Ovary (tissue), 3 donors: ENCODE results near the gene C2orf76.

Experiments
- CTCF ChIP-seq, 3 donors: fragments of 450-650 bp in 2 of 3; fragments of 200-600 bp in 1 of 3; IDR thresholded peaks; one replicate each; pipeline versions ENCODE4 v1.5.1 to v1.8.0; 2016 to 2022; ENCODE audit warnings: antibody characterized with exemption in 3 of 3, mild to moderate bottlenecking in 1 of 3
- POLR2A ChIP-seq: fragments of 450-650 bp; IDR thresholded peaks from one replicate; pipeline ENCODE4 v1.6.1; 2017; ENCODE audit warnings: antibody characterized with exemption, mild to moderate bottlenecking, moderate library complexity
- donor health status: DM: no; HTN: no; CAD: no.

GRCh38 chr2:119341684-119342083 lies 24.9 kb downstream of the C2orf76 start:
- TF ChIP-seq CTCF (IDR thresholded peaks at IDR 0.05): no peak
- no peak for TF ChIP-seq POLR2A
